Naive B cell (primary cell): ENCODE data around the gene CD28. TPM values are rescaled to one million over a fixed set of nuclear protein-coding genes. Genes with fewer than 3 reads are reported as not detected.
"Not testable (repeated sequence)": the region's sequence is repeated elsewhere in the genome, so short reads cannot be mapped to it uniquely, and the experiment has no call there.

Source experiments
- ATAC-seq, 2 donors: fragments of 150-1000 bp; cut with Tn5 transposase; 2 replicates each; pipeline ENCODE4 v1.10.0; 2021; ENCODE audit warnings: low read depth in 2 of 2, mild to moderate bottlenecking in 2 of 2, moderate library complexity in 2 of 2
- DNase-seq: peaks from one replicate; pipeline ENCODE4 v3.0.0; 2022
- H3K27ac Mint-ChIP-seq, 6 donors: one replicate each; pipeline ENCODE4 v1.8.0; 2020 to 2022; ENCODE audit warnings: mild to moderate bottlenecking in 6 of 6, mixed read lengths in 6 of 6, moderate library complexity in 5 of 6, inconsistent platforms in 2 of 6
- H3K27me3 Mint-ChIP-seq, 3 donors: one replicate each; pipeline ENCODE4 v1.8.0; 2021 to 2022; ENCODE audit warnings: mixed read lengths in 3 of 3, mild to moderate bottlenecking in 1 of 3
- H3K36me3 Mint-ChIP-seq, 2 donors: one replicate each; pipeline ENCODE4 v1.8.0; 2020 to 2022; ENCODE audit warnings: mixed read lengths in 2 of 2, inconsistent platforms in 1 of 2, mild to moderate bottlenecking in 1 of 2
- H3K4me1 Mint-ChIP-seq, 3 donors: one replicate each; pipeline ENCODE4 v1.8.0; 2020 to 2022; ENCODE audit warnings: mixed read lengths in 3 of 3, inconsistent platforms in 1 of 3, mild to moderate bottlenecking in 1 of 3, moderate library complexity in 1 of 3
- H3K4me3 Mint-ChIP-seq, 8 donors: one replicate each; pipeline ENCODE4 v1.8.0; 2020 to 2022; ENCODE audit warnings: mild to moderate bottlenecking in 8 of 8, mixed read lengths in 8 of 8, moderate library complexity in 8 of 8, inconsistent platforms in 2 of 8
- H3K9me3 Mint-ChIP-seq, 7 donors: one replicate each; pipeline ENCODE4 v1.8.0; 2020 to 2022; ENCODE audit warnings: mixed read lengths in 7 of 7, mild to moderate bottlenecking in 5 of 7, inconsistent platforms in 2 of 7, moderate library complexity in 1 of 7
- polyA plus RNA-seq, 6 donors: library from polyadenylated mRNA; unstranded; fragments of 300-500 nt; fragmentation: Illumina TruSeq; gene quantifications; one replicate each; pipeline ENCODE4 v1.2.3, GENCODE V29; 2021; ENCODE audit warnings: low read depth in 6 of 6

Gene CD28
- polyA plus RNA-seq, 6 donors from 2014 or later: 0.05 to 0.58 (median 0.16) TPM

- no peaks in the 10 kb centered on the region for H3K36me3 Mint-ChIP-seq
- peaks cover 40 to 42% (median 41%) of the 10 kb centered on the region in 3 donors for H3K27me3 Mint-ChIP-seq
- peaks cover 1 to 21% (median 8%) of the 10 kb centered on the region in 7 donors for H3K9me3 Mint-ChIP-seq
- no peaks in the 10 kb centered on the region for H3K4me1 Mint-ChIP-seq
- no peak overlapping the region for H3K27ac Mint-ChIP-seq
- no peak overlapping the region for H3K4me3 Mint-ChIP-seq
- ATAC-seq (no peak), DNase-seq (no peak)
These were observed 68.3 kb downstream of the CD28 start for GRCh38 chr2:203774760-203775159.

- H3K36me3 Mint-ChIP-seq: no peaks in the 10 kb centered on the region
- H3K9me3 Mint-ChIP-seq: peaks cover 4 to 21% (median 11%) of the 10 kb centered on the region in 7 donors
- H3K27me3 Mint-ChIP-seq: peaks cover 32 to 41% (median 35%) of the 10 kb centered on the region in 3 donors
- peaks cover 0 to 4% (median 0%) of the 10 kb centered on the region in 3 donors for H3K4me1 Mint-ChIP-seq
- no peak overlapping the region for H3K27ac Mint-ChIP-seq
- no peak overlapping the region for H3K4me3 Mint-ChIP-seq
- ATAC-seq (no peak), DNase-seq (no peak)
These were observed 69.2 kb downstream of the CD28 start for GRCh38 chr2:203775684-203776083.

GRCh38 chr2:203777030-203777429, 70.6 kb downstream of the CD28 start:
- H3K27ac Mint-ChIP-seq: no peak overlapping the region
- peaks cover 31 to 46% (median 34%) of the 10 kb centered on the region in 3 donors for H3K27me3 Mint-ChIP-seq
- no peaks in the 10 kb centered on the region for H3K36me3 Mint-ChIP-seq
- ATAC-seq (no peak), DNase-seq (no peak)
- H3K4me3 Mint-ChIP-seq: no peak overlapping the region
- peaks cover 4 to 24% (median 11%) of the 10 kb centered on the region in 7 donors for H3K9me3 Mint-ChIP-seq
- H3K4me1 Mint-ChIP-seq: peaks cover 0 to 4% (median 0%) of the 10 kb centered on the region in 3 donors

GRCh38 chr2:203779477-203780073, 73.1 kb downstream of the CD28 start:
- not testable (repeated sequence) for H3K27ac Mint-ChIP-seq, H3K4me1 Mint-ChIP-seq, ATAC-seq, H3K36me3 Mint-ChIP-seq, H3K4me3 Mint-ChIP-seq, DNase-seq
- Mint-ChIP-seq H3K9me3 (peaks cover 4 to 20% (median 11%) of the 10 kb centered on the region in 7 donors), H3K27me3 (peaks cover 41 to 50% (median 49%) of the 10 kb centered on the region in 3 donors)

- H3K9me3 Mint-ChIP-seq: peaks cover 4 to 20% (median 11%) of the 10 kb centered on the region in 7 donors
- H3K4me1 Mint-ChIP-seq: peaks cover 0 to 4% (median 0%) of the 10 kb centered on the region in 3 donors
- no peaks in the 10 kb centered on the region for H3K36me3 Mint-ChIP-seq
- H3K27me3 Mint-ChIP-seq: peaks cover 36 to 47% (median 46%) of the 10 kb centered on the region in 3 donors
- no peak overlapping the region for H3K4me3 Mint-ChIP-seq
- ATAC-seq: no peak
- no peak for DNase-seq
- no peak overlapping the region for H3K27ac Mint-ChIP-seq
These were observed 73.8 kb downstream of the CD28 start for GRCh38 chr2:203780231-203780630.

- Mint-ChIP-seq H3K27ac (no peak overlapping the region), H3K4me3 (no peak overlapping the region), H3K36me3 (no peaks in the 10 kb centered on the region), H3K9me3 (peaks cover 4 to 20% (median 11%) of the 10 kb centered on the region in 7 donors), H3K27me3 (peaks cover 29 to 38% (median 37%) of the 10 kb centered on the region in 3 donors), H3K4me1 (peaks cover 0 to 4% (median 0%) of the 10 kb centered on the region in 3 donors)
- DNase-seq (no peak), ATAC-seq (no peak)
These were observed 74.7 kb downstream of the CD28 start for GRCh38 chr2:203781151-203781550.

GRCh38 chr2:203782262-203782976, 76.0 kb downstream of the CD28 start:
- Mint-ChIP-seq H3K4me1 (peaks cover 0 to 4% (median 0%) of the 10 kb centered on the region in 3 donors), H3K4me3 (no peak overlapping the region), H3K27ac (no peak overlapping the region), H3K9me3 (peaks cover 3 to 13% (median 11%) of the 10 kb centered on the region in 7 donors), H3K27me3 (peaks cover 31 to 32% (median 32%) of the 10 kb centered on the region in 3 donors), H3K36me3 (no peaks in the 10 kb centered on the region)
- peak; percentile 12 for DNase-seq
- no peak for ATAC-seq

- H3K4me3 Mint-ChIP-seq: no peak overlapping the region
- H3K4me1 Mint-ChIP-seq: peaks cover 4 to 8% (median 4%) of the 10 kb centered on the region in 3 donors
- ATAC-seq (no peak), DNase-seq (no peak)
- peaks cover 29 to 41% (median 31%) of the 10 kb centered on the region in 3 donors for H3K27me3 Mint-ChIP-seq
- peak overlapping the region in 3 of 6 donors; percentile 11 to 54 (median 26) for H3K27ac Mint-ChIP-seq
- peaks cover 3 to 11% (median 8%) of the 10 kb centered on the region in 7 donors for H3K9me3 Mint-ChIP-seq
- no peaks in the 10 kb centered on the region for H3K36me3 Mint-ChIP-seq
These were observed 77.2 kb downstream of the CD28 start for GRCh38 chr2:203783496-203784203.

GRCh38 chr2:203784710-203785270, 78.4 kb downstream of the CD28 start:
- ATAC-seq, H3K9me3 Mint-ChIP-seq, DNase-seq, H3K4me1 Mint-ChIP-seq, H3K36me3 Mint-ChIP-seq, H3K27ac Mint-ChIP-seq: not testable (repeated sequence)
- Mint-ChIP-seq H3K27me3 (peaks cover 29 to 41% (median 31%) of the 10 kb centered on the region in 3 donors), H3K4me3 (peak overlapping the region in 1 of 8 donors; percentile 18)

GRCh38 chr2:203785391-203786110, 79.1 kb downstream of the CD28 start:
- DNase-seq, H3K4me3 Mint-ChIP-seq, H3K36me3 Mint-ChIP-seq, H3K27ac Mint-ChIP-seq, H3K4me1 Mint-ChIP-seq, ATAC-seq, H3K9me3 Mint-ChIP-seq: not testable (repeated sequence)
- peaks cover 29 to 41% (median 31%) of the 10 kb centered on the region in 3 donors for H3K27me3 Mint-ChIP-seq

- DNase-seq (no peak), ATAC-seq (no peak)
- Mint-ChIP-seq H3K9me3 (no peaks in the 10 kb centered on the region), H3K27ac (no peak overlapping the region), H3K27me3 (peaks cover 28 to 39% (median 34%) of the 10 kb centered on the region in 3 donors), H3K4me1 (peaks cover 0 to 8% (median 4%) of the 10 kb centered on the region in 3 donors), H3K4me3 (no peak overlapping the region), H3K36me3 (no peaks in the 10 kb centered on the region)
These were observed 80.3 kb downstream of the CD28 start for GRCh38 chr2:203786549-203787351.

- ATAC-seq (no peak), DNase-seq (no peak)
- peaks cover 34 to 40% (median 36%) of the 10 kb centered on the region in 3 donors for H3K27me3 Mint-ChIP-seq
- peak overlapping the region in 1 of 6 donors; percentile 1 for H3K27ac Mint-ChIP-seq
- peaks cover 0 to 8% (median 4%) of the 10 kb centered on the region in 3 donors for H3K4me1 Mint-ChIP-seq
- H3K36me3 Mint-ChIP-seq: no peaks in the 10 kb centered on the region
- no peak overlapping the region for H3K4me3 Mint-ChIP-seq
- H3K9me3 Mint-ChIP-seq: no peaks in the 10 kb centered on the region
These were observed 81.5 kb downstream of the CD28 start for GRCh38 chr2:203787979-203788378.
